Stimulated activated CD4-positive, alpha-beta T cell treated with anti-CD3 and anti-CD28 coated beads, Interleukin-12 subunit alpha, Interleukin-12 subunit beta, amount 100 ng/mL, for 48 hours (primary cell): ENCODE data around the gene JAG1.
"Not testable (repeated sequence)": the region's sequence is repeated elsewhere in the genome, so short reads cannot be mapped to it uniquely, and the experiment has no call there.

Experiments
- DNase-seq, 3 donors: peaks; one replicate each; pipeline ENCODE4 v3.0.0-alpha.2; 2020; ENCODE audit warnings: low read depth in 2 of 3, low spot score in 1 of 3

JAG1 gene

GRCh38 chr20:10639077-10639736 lies 34.6 kb downstream of the JAG1 start:
- no peak for DNase-seq

- DNase-seq: no peak
These were observed 36.2 kb downstream of the JAG1 start for GRCh38 chr20:10637563-10637962.

- DNase-seq: no peak
These were observed 36.7 kb downstream of the JAG1 start for GRCh38 chr20:10637031-10637559.

- DNase-seq: no peak
These were observed 37.4 kb downstream of the JAG1 start for GRCh38 chr20:10636326-10636818.

- no peak for DNase-seq
These were observed 38.2 kb downstream of the JAG1 start for GRCh38 chr20:10635476-10636208.

GRCh38 chr20:10634683-10635411 lies 39.0 kb downstream of the JAG1 start:
- no peak for DNase-seq

- no peak for DNase-seq
These were observed 39.6 kb downstream of the JAG1 start for GRCh38 chr20:10634211-10634610.

- no peak for DNase-seq
These were observed 40.1 kb downstream of the JAG1 start for GRCh38 chr20:10633718-10634117.

- no peak for DNase-seq
These were observed 40.9 kb downstream of the JAG1 start for GRCh38 chr20:10632721-10633509.

GRCh38 chr20:10631126-10631525 lies 42.7 kb downstream of the JAG1 start:
- no peak for DNase-seq

- DNase-seq: no peak
These were observed 43.7 kb downstream of the JAG1 start for GRCh38 chr20:10629946-10630650.

GRCh38 chr20:10626896-10627295 lies 46.9 kb downstream of the JAG1 start:
- no peak for DNase-seq

GRCh38 chr20:10625641-10626040 lies 48.2 kb downstream of the JAG1 start:
- DNase-seq: no peak

- no peak for DNase-seq
These were observed 51.0 kb downstream of the JAG1 start for GRCh38 chr20:10622657-10623418.

GRCh38 chr20:10621149-10621548 lies 52.6 kb downstream of the JAG1 start:
- no peak for DNase-seq

- no peak for DNase-seq
These were observed 54.4 kb downstream of the JAG1 start for GRCh38 chr20:10619427-10619826.

- no peak for DNase-seq
These were observed 55.1 kb downstream of the JAG1 start for GRCh38 chr20:10618611-10619245.

GRCh38 chr20:10617549-10618133 lies 56.2 kb downstream of the JAG1 start:
- DNase-seq: not testable (repeated sequence)

- DNase-seq: no peak
These were observed 57.6 kb downstream of the JAG1 start for GRCh38 chr20:10616212-10616611.
